ENCODE results near the gene RBP5. TPM values are rescaled to one million over a fixed set of nuclear protein-coding genes. Genes with fewer than 3 reads are reported as not detected.

RBP5 gene
- polyA plus RNA-seq, 2 of the 4 experiments (the other 2 are of a cell fraction), result 0.25 TPM; not detected in 1

GRCh38 chr12:7169951-7170350, 41.3 kb upstream of the RBP5 start:
- TF ChIP-seq CTCF (IDR thresholded peaks at IDR 0.05) (no peak), FOSB (CRISPR knock-in tag; IDR thresholded peaks at IDR 0.05) (no peak), RNF2 (IDR thresholded peaks at IDR 0.05; ENCODE audit: borderline replicate concordance, low read depth) (no peak), ZFP36 (IDR thresholded peaks at IDR 0.05; ENCODE audit: borderline replicate concordance, partially characterized antibody) (no peak), CBX2 (IDR thresholded peaks at IDR 0.05; ENCODE audit: borderline replicate concordance, low read depth) (no peak), TFCP2L1 (CRISPR knock-in tag; IDR thresholded peaks at IDR 0.05) (no peak), CHD2 (IDR thresholded peaks at IDR 0.05; ENCODE audit: low read length, partially characterized antibody) (no peak), HDAC2 (IDR thresholded peaks at IDR 0.05) (no peak), HMGXB4 (CRISPR knock-in tag; IDR thresholded peaks at IDR 0.05; ENCODE audit: borderline replicate concordance) (no peak), ESRRA (IDR thresholded peaks at IDR 0.05; ENCODE audit: borderline replicate concordance, low read length) (no peak), HOXA7 (CRISPR knock-in tag; IDR thresholded peaks at IDR 0.05) (no peak)
- TF ChIP-seq, protein P1, sequence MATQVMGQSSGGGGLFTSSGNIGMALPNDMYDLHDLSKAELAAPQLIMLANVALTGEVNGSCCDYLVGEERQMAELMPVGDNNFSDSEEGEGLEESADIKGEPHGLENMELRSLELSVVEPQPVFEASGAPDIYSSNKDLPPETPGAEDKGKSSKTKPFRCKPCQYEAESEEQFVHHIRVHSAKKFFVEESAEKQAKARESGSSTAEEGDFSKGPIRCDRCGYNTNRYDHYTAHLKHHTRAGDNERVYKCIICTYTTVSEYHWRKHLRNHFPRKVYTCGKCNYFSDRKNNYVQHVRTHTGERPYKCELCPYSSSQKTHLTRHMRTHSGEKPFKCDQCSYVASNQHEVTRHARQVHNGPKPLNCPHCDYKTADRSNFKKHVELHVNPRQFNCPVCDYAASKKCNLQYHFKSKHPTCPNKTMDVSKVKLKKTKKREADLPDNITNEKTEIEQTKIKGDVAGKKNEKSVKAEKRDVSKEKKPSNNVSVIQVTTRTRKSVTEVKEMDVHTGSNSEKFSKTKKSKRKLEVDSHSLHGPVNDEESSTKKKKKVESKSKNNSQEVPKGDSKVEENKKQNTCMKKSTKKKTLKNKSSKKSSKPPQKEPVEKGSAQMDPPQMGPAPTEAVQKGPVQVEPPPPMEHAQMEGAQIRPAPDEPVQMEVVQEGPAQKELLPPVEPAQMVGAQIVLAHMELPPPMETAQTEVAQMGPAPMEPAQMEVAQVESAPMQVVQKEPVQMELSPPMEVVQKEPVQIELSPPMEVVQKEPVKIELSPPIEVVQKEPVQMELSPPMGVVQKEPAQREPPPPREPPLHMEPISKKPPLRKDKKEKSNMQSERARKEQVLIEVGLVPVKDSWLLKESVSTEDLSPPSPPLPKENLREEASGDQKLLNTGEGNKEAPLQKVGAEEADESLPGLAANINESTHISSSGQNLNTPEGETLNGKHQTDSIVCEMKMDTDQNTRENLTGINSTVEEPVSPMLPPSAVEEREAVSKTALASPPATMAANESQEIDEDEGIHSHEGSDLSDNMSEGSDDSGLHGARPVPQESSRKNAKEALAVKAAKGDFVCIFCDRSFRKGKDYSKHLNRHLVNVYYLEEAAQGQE (IDR thresholded peaks at IDR 0.05), result no peak
- CTCF ChIA-PET, result interaction anchor here (0.6 to 2.2 kb wide), 6 partner anchors 9 to 1943 kb away, joined by 3 to 5 read pairs (median 3); no protein-coding TSS in a partner anchor
- POLR2A ChIA-PET, result no interaction called here
- Histone ChIP-seq H3K9me3 (peaks cover 78% of the 10 kb centered on the region), H3K4me2 (no peak overlapping the region), H3K27ac (no peak overlapping the region), H3K4me3 (no peak overlapping the region), H3K4me1 (no peaks in the 10 kb centered on the region)
- DNase-seq (ENCODE audit: low read depth in 1 of 2, low spot score in 1 of 2) (no peak), FAIRE-seq (no peak), ATAC-seq (no peak)

DNA sequence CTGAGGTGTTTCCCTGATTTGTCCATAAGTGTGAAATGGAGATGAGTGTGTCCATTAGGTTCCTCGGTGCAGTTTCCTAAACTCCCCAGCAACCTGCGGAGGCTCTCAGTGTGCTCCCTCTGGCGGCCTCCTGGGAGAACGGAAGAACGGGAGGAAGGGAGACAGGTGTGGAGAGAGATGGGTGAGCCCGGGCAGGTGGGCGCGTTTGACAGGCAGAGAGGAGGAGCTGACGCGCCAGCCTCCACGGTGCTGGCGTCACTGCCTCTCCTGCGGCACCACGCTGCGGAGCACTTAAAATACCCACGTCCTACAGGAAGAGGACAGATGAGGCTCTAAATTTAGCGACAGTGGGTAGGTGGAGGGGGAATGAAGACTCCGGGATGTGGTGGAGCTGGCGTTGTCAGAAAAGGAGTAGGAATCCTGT, 34.0 kb upstream of the RBP5 start:
- POLR2A ChIA-PET, result no interaction called here
- FAIRE-seq, result no peak
- 0 out of 3 replicates have a peak, but pooled peaks cover 4% of the 10 kb centered on the region for H3K4me1 ChIP-seq
- peak; percentile 56 to 66 for DNase-seq (ENCODE audit: low read depth in 1 of 2, low spot score in 1 of 2)
- CTCF ChIA-PET, result interaction anchor here (0.5 to 6.8 kb wide), 21 partner anchors 9 to 592 kb away, joined by 3 to 75 read pairs (median 3); partner anchors contain the start of genes C1S and PEX5
- no peak overlapping the region for H3K27ac ChIP-seq
- no peak overlapping the region for H3K4me3 ChIP-seq
- H3K4me2 ChIP-seq, result peak overlapping the region; percentile 64
- TF ChIP-seq RAD21 (conservative IDR thresholded peaks at IDR 0.05 in 1 of 2, IDR thresholded peaks at IDR 0.05 in 1 of 2), result peak in 1 of 2 experiments; percentile 42; a peak in 3 of 5 replicates
- TF ChIP-seq, protein P2, sequence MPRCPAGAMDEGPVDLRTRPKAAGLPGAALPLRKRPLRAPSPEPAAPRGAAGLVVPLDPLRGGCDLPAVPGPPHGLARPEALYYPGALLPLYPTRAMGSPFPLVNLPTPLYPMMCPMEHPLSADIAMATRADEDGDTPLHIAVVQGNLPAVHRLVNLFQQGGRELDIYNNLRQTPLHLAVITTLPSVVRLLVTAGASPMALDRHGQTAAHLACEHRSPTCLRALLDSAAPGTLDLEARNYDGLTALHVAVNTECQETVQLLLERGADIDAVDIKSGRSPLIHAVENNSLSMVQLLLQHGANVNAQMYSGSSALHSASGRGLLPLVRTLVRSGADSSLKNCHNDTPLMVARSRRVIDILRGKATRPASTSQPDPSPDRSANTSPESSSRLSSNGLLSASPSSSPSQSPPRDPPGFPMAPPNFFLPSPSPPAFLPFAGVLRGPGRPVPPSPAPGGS (IDR thresholded peaks at IDR 0.05), result no peak
- peak; percentile 45 for TF ChIP-seq CTCF (IDR thresholded peaks at IDR 0.05)
- TF ChIP-seq SMC3 (IDR thresholded peaks at IDR 0.05), result 0 out of 3 replicates have a peak, but pooled peaks have one; percentile 22
- H3K9me3 ChIP-seq, result peaks cover 27% of the 10 kb centered on the region
- ATAC-seq, result peak; percentile 84 to 90
- WGBS (ENCODE audit: missing lambda C conversion rate), result 6% methylated on average over 19 of the region's 19 CpGs

Data from A549 (cell line).